Mucosa of stomach (tissue), 1 donor: ENCODE data around the gene SMIM5.

ENCODE experiments used
- H3K27me3 ChIP-seq: one replicate; pipeline ENCODE4 v1.7.0; 2013; ENCODE audit warnings: mild to moderate bottlenecking, low read length; ENCODE audit not compliant: control insufficient read depth, insufficient read depth
- H3K36me3 ChIP-seq: one replicate; pipeline ENCODE4 v1.7.0; 2013; ENCODE audit warnings: low read length; ENCODE audit not compliant: control insufficient read depth, insufficient read depth
- H3K4me1 ChIP-seq: one replicate; pipeline ENCODE4 v1.7.0; 2013; ENCODE audit warnings: mild to moderate bottlenecking, low read length; ENCODE audit not compliant: control insufficient read depth, insufficient read depth
- H3K4me3 ChIP-seq: one replicate; pipeline ENCODE4 v1.7.0; 2013; ENCODE audit warnings: low read length
- H3K9ac ChIP-seq: one replicate; pipeline ENCODE4 v1.7.0; 2013; ENCODE audit warnings: mild to moderate bottlenecking, low read length, moderate library complexity
- H3K9me3 ChIP-seq: one replicate; pipeline ENCODE4 v1.7.0; 2013; ENCODE audit warnings: mild to moderate bottlenecking, low read length, moderate library complexity; ENCODE audit not compliant: control insufficient read depth
- donor health status: Pancreatic carcinoma.

The SMIM5 gene

GRCh38 chr17:75639771-75640555 is 6.7 kb downstream of the SMIM5 start:
- peaks cover 96% of the 10 kb centered on the region for H3K4me1 ChIP-seq
- no peaks in the 10 kb centered on the region for H3K27me3 ChIP-seq
- H3K4me3 ChIP-seq, result peak overlapping the region; percentile 28
- H3K9me3 ChIP-seq, result no peaks in the 10 kb centered on the region
- H3K9ac ChIP-seq, result peak overlapping the region; percentile 77
- H3K36me3 ChIP-seq, result peaks cover 4% of the 10 kb centered on the region

DNA sequence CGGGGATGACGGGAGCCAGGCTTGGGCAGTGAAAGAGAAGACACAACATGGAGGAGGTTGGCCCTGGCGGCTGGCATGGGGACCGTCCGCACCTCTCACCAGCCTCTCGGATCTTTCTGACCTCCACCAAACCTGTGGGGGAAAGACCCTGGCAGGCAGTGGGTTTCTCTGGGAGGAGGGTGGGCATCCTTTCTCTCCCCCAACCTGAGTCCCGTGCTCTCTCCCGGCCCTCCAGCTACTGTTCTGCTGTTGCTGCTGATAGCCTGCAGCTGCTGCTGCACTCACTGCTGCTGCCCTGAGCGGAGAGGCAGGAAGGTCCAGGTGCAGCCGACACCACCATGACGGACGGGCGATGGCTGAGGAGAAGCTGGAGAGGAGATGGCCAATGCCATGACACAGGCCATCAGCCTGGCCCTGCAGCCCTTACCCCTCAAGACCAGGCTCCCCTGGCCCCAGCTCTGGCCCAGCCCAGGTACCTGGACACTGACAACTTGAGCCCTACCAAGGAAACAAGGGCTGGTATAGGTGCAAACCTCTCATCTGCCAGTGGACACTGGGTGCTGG is 7.4 kb downstream of the SMIM5 start:
- Histone ChIP-seq H3K36me3 (peaks cover 4% of the 10 kb centered on the region), H3K4me3 (peak overlapping the region; percentile 32), H3K27me3 (no peaks in the 10 kb centered on the region), H3K4me1 (peaks cover 96% of the 10 kb centered on the region), H3K9me3 (no peaks in the 10 kb centered on the region), H3K9ac (peak overlapping the region; percentile 77)

DNA sequence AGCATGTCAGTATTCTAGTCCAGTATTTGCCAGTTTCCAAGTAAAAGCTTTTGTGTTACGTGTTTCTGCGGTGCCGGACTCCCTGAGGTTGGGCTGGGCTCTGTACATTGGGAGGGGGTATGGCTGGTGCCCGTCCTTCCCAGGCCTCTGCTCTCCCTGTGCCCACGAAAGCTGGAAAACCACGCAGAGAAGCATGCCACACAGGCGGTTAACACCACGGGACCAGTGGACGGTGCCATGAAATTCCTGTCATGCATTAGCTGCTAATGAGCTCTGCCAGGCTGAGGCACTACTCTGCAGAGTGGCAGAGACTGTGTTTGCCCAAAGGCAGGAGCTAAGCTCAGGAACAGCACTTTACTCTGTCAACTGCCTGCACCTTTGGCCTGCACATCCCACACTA is 8.1 kb downstream of the SMIM5 start:
- Histone ChIP-seq H3K9me3 (no peaks in the 10 kb centered on the region), H3K4me3 (peak overlapping the region; percentile 32), H3K4me1 (peaks cover 95% of the 10 kb centered on the region), H3K36me3 (peaks cover 4% of the 10 kb centered on the region), H3K9ac (peak overlapping the region; percentile 77), H3K27me3 (no peaks in the 10 kb centered on the region)

GRCh38 chr17:75642182-75642783 is 9.0 kb downstream of the SMIM5 start:
- H3K27me3 ChIP-seq, result no peaks in the 10 kb centered on the region
- peak overlapping the region; percentile 77 for H3K9ac ChIP-seq
- peaks cover 95% of the 10 kb centered on the region for H3K4me1 ChIP-seq

DNA sequence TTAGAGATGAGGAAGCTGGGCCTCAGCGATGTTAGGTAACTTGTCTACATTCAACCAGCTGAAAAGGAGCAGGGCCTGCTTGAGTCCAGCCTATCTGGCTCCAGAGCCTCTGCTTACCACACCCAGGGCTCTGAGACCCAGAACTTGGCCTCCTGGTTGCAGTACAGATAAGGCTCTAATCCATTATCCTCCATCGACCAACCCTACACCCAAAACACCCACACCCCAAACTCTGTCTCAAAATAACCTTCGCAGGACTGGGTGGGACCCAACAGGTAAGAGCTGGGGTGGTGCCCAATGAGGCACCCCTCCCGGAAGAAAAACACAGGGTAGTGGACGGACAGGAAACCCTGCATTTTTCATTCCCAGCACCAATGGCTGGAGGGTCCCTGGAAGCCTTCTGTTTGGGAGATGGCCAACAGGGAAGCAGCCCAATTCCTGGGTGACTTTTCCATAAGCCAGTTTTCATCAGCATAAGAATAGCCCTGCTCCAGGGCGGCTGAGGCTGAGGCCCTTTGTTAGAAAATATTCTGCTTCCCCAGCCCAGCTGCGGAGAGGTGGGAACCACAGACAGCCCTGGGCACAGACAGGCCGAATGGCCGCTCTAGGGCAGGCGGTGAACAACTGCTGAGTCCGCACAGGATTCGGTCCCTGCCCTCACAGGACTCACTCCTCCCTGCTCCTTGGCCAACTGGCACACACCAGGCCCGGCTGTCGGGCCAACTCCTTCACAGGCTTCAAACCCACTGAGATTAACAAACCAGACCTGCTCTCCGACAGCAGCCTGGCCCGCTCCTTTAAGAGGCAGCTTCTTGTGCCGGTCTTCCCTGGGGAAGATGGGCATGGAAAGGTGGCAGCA is 9.8 kb downstream of the SMIM5 start:
- no peak overlapping the region for H3K4me3 ChIP-seq
- H3K36me3 ChIP-seq, result peaks cover 4% of the 10 kb centered on the region
- peaks cover 92% of the 10 kb centered on the region for H3K4me1 ChIP-seq
- no peaks in the 10 kb centered on the region for H3K9me3 ChIP-seq
- peak overlapping the region; percentile 59 for H3K9ac ChIP-seq
- no peaks in the 10 kb centered on the region for H3K27me3 ChIP-seq

More at GRCh38 chr17:75642182-75642783, 9.0 kb downstream of the SMIM5 start:
- H3K9me3 ChIP-seq, result no peaks in the 10 kb centered on the region
- peaks cover 4% of the 10 kb centered on the region for H3K36me3 ChIP-seq
- no peak overlapping the region for H3K4me3 ChIP-seq

- Histone ChIP-seq H3K36me3 (peaks cover 4% of the 10 kb centered on the region), H3K9ac (peak overlapping the region; percentile 59), H3K4me1 (peaks cover 87% of the 10 kb centered on the region)
Measured at GRCh38 chr17:75643643-75644017, 10.4 kb downstream of the SMIM5 start.

GRCh38 chr17:75645501-75645888 is 12.3 kb downstream of the SMIM5 start:
- no peaks in the 10 kb centered on the region for H3K9me3 ChIP-seq
- peak overlapping the region; percentile 74 for H3K9ac ChIP-seq
- H3K4me1 ChIP-seq, result peaks cover 69% of the 10 kb centered on the region
- H3K4me3 ChIP-seq, result no peak overlapping the region
- H3K36me3 ChIP-seq, result peaks cover 4% of the 10 kb centered on the region
- H3K27me3 ChIP-seq, result no peaks in the 10 kb centered on the region

More at GRCh38 chr17:75643643-75644017, 10.4 kb downstream of the SMIM5 start:
- H3K27me3 ChIP-seq, result no peaks in the 10 kb centered on the region
- no peak overlapping the region for H3K4me3 ChIP-seq
- no peaks in the 10 kb centered on the region for H3K9me3 ChIP-seq

- H3K27me3 ChIP-seq, result no peaks in the 10 kb centered on the region
- peak overlapping the region; percentile 26 for H3K4me3 ChIP-seq
- H3K36me3 ChIP-seq, result peaks cover 4% of the 10 kb centered on the region
- H3K4me1 ChIP-seq, result peaks cover 63% of the 10 kb centered on the region
- peak overlapping the region; percentile 74 for H3K9ac ChIP-seq
- H3K9me3 ChIP-seq, result no peaks in the 10 kb centered on the region
Measured at GRCh38 chr17:75645889-75646637, 12.8 kb downstream of the SMIM5 start.

- H3K4me1 ChIP-seq, result peaks cover 57% of the 10 kb centered on the region
- H3K27me3 ChIP-seq, result no peaks in the 10 kb centered on the region
- no peaks in the 10 kb centered on the region for H3K9me3 ChIP-seq
- peaks cover 3% of the 10 kb centered on the region for H3K36me3 ChIP-seq
- peak overlapping the region; percentile 74 for H3K9ac ChIP-seq
- H3K4me3 ChIP-seq, result peak overlapping the region; percentile 26
Measured at GRCh38 chr17:75646638-75646992, 13.4 kb downstream of the SMIM5 start.

GRCh38 chr17:75647061-75647460 is 13.8 kb downstream of the SMIM5 start:
- H3K36me3 ChIP-seq, result no peaks in the 10 kb centered on the region

GRCh38 chr17:75647921-75648320 is 14.7 kb downstream of the SMIM5 start:
- Histone ChIP-seq H3K27me3 (no peaks in the 10 kb centered on the region), H3K4me1 (peaks cover 44% of the 10 kb centered on the region), H3K9me3 (no peaks in the 10 kb centered on the region), H3K9ac (peak overlapping the region; percentile 74), H3K4me3 (no peak overlapping the region), H3K36me3 (no peaks in the 10 kb centered on the region)

More at GRCh38 chr17:75647061-75647460, 13.8 kb downstream of the SMIM5 start:
- H3K4me1 ChIP-seq, result peaks cover 53% of the 10 kb centered on the region
- H3K9ac ChIP-seq, result peak overlapping the region; percentile 74
- peak overlapping the region; percentile 26 for H3K4me3 ChIP-seq
- H3K9me3 ChIP-seq, result no peaks in the 10 kb centered on the region
- H3K27me3 ChIP-seq, result no peaks in the 10 kb centered on the region
